ENCODE measurements around the gene AADAT.

DNA sequence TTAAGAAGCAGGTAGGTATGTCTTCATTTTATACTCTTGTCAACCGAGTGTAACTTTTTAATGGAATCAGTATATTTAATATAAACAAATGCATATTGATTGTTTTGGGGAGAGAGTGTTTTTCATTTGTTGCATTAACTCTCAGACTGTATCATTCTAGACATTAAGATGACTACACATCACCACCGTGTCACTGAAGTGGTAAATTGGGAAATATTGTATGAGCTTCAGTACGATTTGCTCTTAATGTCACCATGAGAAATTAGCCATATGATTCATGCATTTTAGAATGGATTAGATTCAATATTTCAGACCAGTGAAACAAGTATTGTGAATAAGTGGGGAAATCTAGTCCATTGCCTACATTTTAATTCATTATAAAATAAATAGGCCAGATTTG lies 53.9 kb downstream of the AADAT start:
- TF ChIP-seq CTCF (conservative IDR thresholded peaks at IDR 0.05; ENCODE audit: low read depth, low read length) (no peak), EZH2 (IDR thresholded peaks at IDR 0.05; ENCODE audit: borderline replicate concordance, low read depth, low read length, poor library complexity, severe bottlenecking) (no peak)

All from A673 (cell line).